OCI-LY3 (cell line): Measurements from ENCODE around the gene SYT3.

Source experiments
- H2AFZ ChIP-seq: fragments of 200-600, 300-600 bp; shearing (Covaris generic); 2 replicates; pipeline ENCODE4 v1.6.0; 2014; ENCODE audit warnings: antibody characterized with exemption, low read depth, low read length
- H3K27ac ChIP-seq: fragments of 200-600, 300-600 bp; sonication (generic); 2 replicates; pipeline ENCODE4 v1.5.1; 2014; ENCODE audit warnings: mild to moderate bottlenecking, low read length, moderate library complexity, mixed read lengths
- H3K27me3 ChIP-seq: fragments of 200-600, 300-600 bp; sonication (generic); 2 replicates; pipeline ENCODE4 v1.6.1; 2014; ENCODE audit warnings: low read depth, low read length, mixed read lengths
- H3K36me3 ChIP-seq: fragments of 200-600, 300-600 bp; sonication (generic); replicated peaks from 2 replicates; pipeline ENCODE3; 2014; ENCODE audit warnings: low read depth, low read length, mixed read lengths
- H3K4me1 ChIP-seq: fragments of 300-600, 200-600 bp; sonication (generic); 2 replicates; pipeline ENCODE4 v1.6.1; 2014; ENCODE audit warnings: low read length, mixed read lengths
- H3K4me2 ChIP-seq: fragments of 200-600, 300-600 bp; sonication (generic); 2 replicates; pipeline ENCODE4 v1.6.1; 2014; ENCODE audit warnings: low read length, mixed read lengths
- H3K4me3 ChIP-seq: fragments of 300-600, 200-600 bp; sonication (generic); 2 replicates; pipeline ENCODE4 v1.5.1; 2014; ENCODE audit warnings: antibody characterized with exemption, mild to moderate bottlenecking, low read length, moderate library complexity
- H3K79me2 ChIP-seq: fragments of 300-600, 200-600 bp; shearing (Covaris generic); 2 replicates; pipeline ENCODE4 v1.6.1; 2014; ENCODE audit warnings: mild to moderate bottlenecking, low read length, mixed read lengths
- H3K9ac ChIP-seq: fragments of 300-600, 200-600 bp; shearing (Covaris generic); 2 replicates; pipeline ENCODE4 v1.6.0; 2014; ENCODE audit warnings: mild to moderate bottlenecking, low read length, moderate library complexity
- H3K9me3 ChIP-seq: fragments of 200-600, 300-600 bp; shearing (Covaris generic); 2 replicates; pipeline ENCODE4 v1.6.1; 2014; ENCODE audit warnings: low read length, mixed read lengths; ENCODE audit not compliant: insufficient read depth
- H4K20me1 ChIP-seq: fragments of 200-600, 300-600 bp; sonication (generic); 2 replicates; pipeline ENCODE4 v1.6.1; 2016; ENCODE audit warnings: low read length, mixed read lengths; ENCODE audit not compliant: insufficient read depth
- CTCF ChIP-seq: fragments of 200-600, 300-600 bp; sonication (generic); IDR thresholded peaks from 2 replicates; pipeline ENCODE4 v1.5.1; 2014; ENCODE audit warnings: antibody characterized with exemption, low read length, low read depth
- EZH2phosphoT487 ChIP-seq: fragments of 200-600 bp; shearing (Covaris generic); IDR thresholded peaks from 2 replicates; pipeline ENCODE4 v1.6.1; 2018; ENCODE audit warnings: antibody characterized with exemption, mixed run types, low read depth

The SYT3 gene

GRCh38 chr19:50664204-50664603 is 24.5 kb upstream of the SYT3 start:
- Histone ChIP-seq H3K4me1 (no peaks in the 10 kb centered on the region), H3K9ac (no peak overlapping the region), H2AFZ (no peak overlapping the region), H4K20me1 (no peaks in the 10 kb centered on the region), H3K36me3 (no peaks in the 10 kb centered on the region), H3K27me3 (no peaks in the 10 kb centered on the region), H3K79me2 (no peaks in the 10 kb centered on the region), H3K4me3 (no peak overlapping the region), H3K9me3 (no peaks in the 10 kb centered on the region), H3K27ac (no peak overlapping the region), H3K4me2 (no peak overlapping the region)
- TF ChIP-seq CTCF (no peak), EZH2phosphoT487 (no peak)

- Histone ChIP-seq H3K36me3 (no peaks in the 10 kb centered on the region), H3K4me1 (no peaks in the 10 kb centered on the region), H3K9me3 (no peaks in the 10 kb centered on the region)
Observed at GRCh38 chr19:50663482-50663790, 23.8 kb upstream of the SYT3 start.

GRCh38 chr19:50662651-50663481 is 23.2 kb upstream of the SYT3 start:
- Histone ChIP-seq H3K9me3 (no peaks in the 10 kb centered on the region), H3K4me3 (no peak overlapping the region), H3K4me1 (no peaks in the 10 kb centered on the region), H3K27ac (no peak overlapping the region), H3K9ac (no peak overlapping the region), H3K27me3 (no peaks in the 10 kb centered on the region), H3K79me2 (no peaks in the 10 kb centered on the region), H3K36me3 (no peaks in the 10 kb centered on the region), H3K4me2 (no peak overlapping the region), H2AFZ (no peak overlapping the region), H4K20me1 (no peaks in the 10 kb centered on the region)
- TF ChIP-seq EZH2phosphoT487 (no peak), CTCF (no peak)

More at GRCh38 chr19:50663482-50663790, 23.8 kb upstream of the SYT3 start:
- H3K27ac ChIP-seq = no peak overlapping the region
- no peak overlapping the region for H3K4me2 ChIP-seq
- no peak overlapping the region for H2AFZ ChIP-seq
- no peaks in the 10 kb centered on the region for H4K20me1 ChIP-seq
- H3K79me2 ChIP-seq = no peaks in the 10 kb centered on the region
- H3K4me3 ChIP-seq = no peak overlapping the region
- H3K27me3 ChIP-seq = no peaks in the 10 kb centered on the region
- TF ChIP-seq CTCF (no peak), EZH2phosphoT487 (no peak)
- H3K9ac ChIP-seq = no peak overlapping the region

- H3K4me1 ChIP-seq = no peaks in the 10 kb centered on the region
- no peak overlapping the region for H3K4me2 ChIP-seq
- no peaks in the 10 kb centered on the region for H3K79me2 ChIP-seq
- no peak overlapping the region for H2AFZ ChIP-seq
- no peak for TF ChIP-seq EZH2phosphoT487
- TF ChIP-seq CTCF = no peak
- no peaks in the 10 kb centered on the region for H4K20me1 ChIP-seq
- no peak overlapping the region for H3K27ac ChIP-seq
- H3K4me3 ChIP-seq = no peak overlapping the region
- no peaks in the 10 kb centered on the region for H3K36me3 ChIP-seq
- no peak overlapping the region for H3K9ac ChIP-seq
- H3K9me3 ChIP-seq = no peaks in the 10 kb centered on the region
- no peaks in the 10 kb centered on the region for H3K27me3 ChIP-seq
Observed at GRCh38 chr19:50661766-50662650, 22.3 kb upstream of the SYT3 start.
